Endothelial cell of umbilical vein (primary cell): ENCODE data around the gene PRM3. TPM values are rescaled to one million over a fixed set of nuclear protein-coding genes. Genes with fewer than 3 reads are reported as not detected.

Experiments
- BruUV-seq: library from RNA; stranded (reverse); fragments of 400-500 nt; replicated peaks from 2 replicates; lab custom pipeline; 2021; lab: Mats Ljungman, UMichigan
- CTCF ChIA-PET: fragments of 300-600, 350-600 bp; sonication (Branson Sonifier 250); formaldehyde crosslinking; loops from one replicate; lab custom pipeline; 2021; ENCODE audit warnings: antibody characterized with exemption, inconsistent platforms; lab: Charles Lee
- POLR2A ChIA-PET: fragments of 300-600, 350-600 bp; sonication (Branson Sonifier 250); formaldehyde crosslinking; loops from one replicate; lab custom pipeline; 2021; ENCODE audit warnings: antibody characterized with exemption, inconsistent platforms; lab: Charles Lee
- DNase-seq: peaks from one replicate; pipeline ENCODE4 v3.0.0-alpha.2; 2011; ENCODE audit warnings: low read depth, low spot score
- FAIRE-seq: peaks from 2 replicates; lab custom pipeline; 2011; peaks lifted over from hg19 to GRCh38; lab: Jason Lieb, UNC
- H2AFZ ChIP-seq: 2 replicates; pipeline ENCODE4 v1.6.0; 2012; ENCODE audit warnings: low read depth, low read length, control low read depth, inconsistent platforms
- H3K27ac ChIP-seq: 2 replicates; pipeline ENCODE4 v1.5.1; 2011; ENCODE audit warnings: low read depth, mild to moderate bottlenecking, control low read depth, low read length, moderate library complexity; ENCODE audit not compliant: insufficient read depth
- H3K27me3 ChIP-seq, 2 experiments: 2 replicates each; pipeline versions ENCODE4 v1.6.0 to v1.6.1; 2011; ENCODE audit warnings: low read length in 2 of 2, mixed read lengths in 1 of 2; ENCODE audit not compliant: control insufficient read depth in 2 of 2, insufficient read depth in 2 of 2
- H3K36me3 ChIP-seq, 2 experiments: 2 replicates in 1 of 2; 3 replicates in 1 of 2; pipeline ENCODE4 v1.5.1; 2011; ENCODE audit warnings: low read length in 2 of 2, mild to moderate bottlenecking in 1 of 2, moderate library complexity in 1 of 2; ENCODE audit not compliant: control insufficient read depth in 2 of 2, insufficient read depth in 2 of 2; ENCODE audit errors: extremely low read depth in 1 of 2
- H3K4me1 ChIP-seq: 3 replicates; pipeline ENCODE4 v1.5.1; 2011; ENCODE audit warnings: mild to moderate bottlenecking, low read length; ENCODE audit not compliant: control insufficient read depth, insufficient read depth; ENCODE audit errors: extremely low read depth
- H3K4me2 ChIP-seq: 2 replicates; pipeline ENCODE4 v1.6.1; 2011; ENCODE audit warnings: low read length, control low read depth, mixed read lengths; ENCODE audit not compliant: insufficient read depth
- H3K4me3 ChIP-seq, 3 experiments: fragments of 200-600 bp in 1 of 3; sonication (generic), shearing (Covaris generic) in 1 of 3; replicated peaks in 1 of 3; 2 replicates each; pipeline ENCODE4 v1.5.1; 2011 to 2016; ENCODE audit warnings: control low read depth in 3 of 3, low read length in 3 of 3, mild to moderate bottlenecking in 2 of 3, inconsistent platforms in 1 of 3, low read depth in 1 of 3, moderate library complexity in 1 of 3; ENCODE audit not compliant: insufficient read depth in 1 of 3
- H3K79me2 ChIP-seq: 2 replicates; pipeline ENCODE4 v1.6.0; 2012; ENCODE audit warnings: low read length, inconsistent platforms; ENCODE audit not compliant: control insufficient read depth, insufficient read depth
- H3K9ac ChIP-seq: replicated peaks from 2 replicates; pipeline ENCODE3; 2011; ENCODE audit warnings: low read length, control low read depth; ENCODE audit not compliant: insufficient read depth; ENCODE audit errors: extremely low read depth
- H3K9me1 ChIP-seq: replicated peaks from 3 replicates; pipeline ENCODE4 v1.6.0; 2011; ENCODE audit warnings: mild to moderate bottlenecking, low read length; ENCODE audit not compliant: control insufficient read depth, insufficient read depth; ENCODE audit errors: extremely low read depth
- H3K9me3 ChIP-seq: replicated peaks from 2 replicates; pipeline ENCODE4 v1.5.1; 2012; ENCODE audit warnings: low read length, inconsistent platforms; ENCODE audit not compliant: control insufficient read depth, insufficient read depth
- H4K20me1 ChIP-seq: replicated peaks from 2 replicates; pipeline ENCODE3; 2011; ENCODE audit warnings: mild to moderate bottlenecking, low read length; ENCODE audit not compliant: control insufficient read depth, insufficient read depth; ENCODE audit errors: extremely low read depth
- CTCF ChIP-seq, 2 donors: IDR thresholded peaks; 1 replicate in 1 of 2; 2 replicates in 1 of 2; pipeline ENCODE4 v1.5.1; 2011; ENCODE audit warnings: low read length in 2 of 2, mild to moderate bottlenecking in 2 of 2, moderate library complexity in 2 of 2, control low read depth in 1 of 2, inconsistent platforms in 1 of 2, low read depth in 1 of 2; ENCODE audit not compliant: insufficient read depth in 1 of 2; ENCODE audit errors: extremely low read depth in 1 of 2
- EZH2 ChIP-seq: IDR thresholded peaks from 2 replicates; pipeline ENCODE4 v1.6.1; 2012; ENCODE audit warnings: borderline replicate concordance, low read depth, mild to moderate bottlenecking, moderate library complexity, low read length, inconsistent platforms; ENCODE audit not compliant: severe bottlenecking
- FOS ChIP-seq: IDR thresholded peaks from 2 replicates; pipeline ENCODE4 v1.6.1; 2011; ENCODE audit warnings: mild to moderate bottlenecking, low read length, moderate library complexity, borderline replicate concordance; ENCODE audit not compliant: insufficient read depth
- JUN ChIP-seq: IDR thresholded peaks from 2 replicates; pipeline ENCODE4 v1.6.1; 2011; ENCODE audit warnings: borderline replicate concordance, low read depth; ENCODE audit not compliant: insufficient read length, insufficient read depth
- POLR2A ChIP-seq: IDR thresholded peaks from 2 replicates; pipeline ENCODE4 v1.6.1; 2012; ENCODE audit warnings: low read depth, mild to moderate bottlenecking, control low read depth, low read length
- POLR2AphosphoS5 ChIP-seq: IDR thresholded peaks from 2 replicates; pipeline ENCODE4 v1.6.1; 2012; ENCODE audit warnings: low read depth, mild to moderate bottlenecking, control low read depth, low read length, moderate library complexity; ENCODE audit not compliant: insufficient read depth
- dilution Hi-C: fragments of 300-500 bp; cut with MboI; formaldehyde crosslinking; loops from one replicate; pipeline ENCODE4 v1.15.0; 2019; ENCODE audit warnings: low sequenced_read_pairs; ENCODE audit not compliant: extremely low pct_ligation_motif_present
- intact Hi-C: fragments of 100-400 bp; cut with micrococcal nuclease; formaldehyde crosslinking; loops from one replicate; pipeline ENCODE4 v1.10.0; 2022
- polyA plus RNA-seq, 4 experiments: library from polyadenylated mRNA; depleted of rRNA in 3 of 4; stranded (reverse) in 3 of 4; unstranded in 1 of 4; fragments of >200 nt; gene quantifications; 2 replicates each; pipeline versions ENCODE4 v1.2.1 to v1.2.3, GENCODE V29; 2011 to 2012; ENCODE audit warnings: missing spikeins in 1 of 4
- total RNA-seq: library from RNA; stranded (reverse); gene quantifications from 2 replicates; pipeline ENCODE4 v1.2.3, GENCODE V29; 2021
- TF ChIP-seq, protein P1 (sequence below): IDR thresholded peaks from 2 replicates; pipeline ENCODE4 v1.6.1; 2011; ENCODE audit not compliant: insufficient read depth, insufficient read length

The PRM3 gene
- total and polyA plus RNA-seq, 2 donors (not counting 3 experiments of a cell fraction or from before 2014, with no cell fraction given), result not detected

GRCh38 chr16:11253995-11254912, 19.2 kb downstream of the PRM3 start:
- Histone ChIP-seq H3K27ac (no peak overlapping the region), H2AFZ (peak overlapping the region; percentile 64), H4K20me1 (no peaks in the 10 kb centered on the region), H3K9ac (no peak overlapping the region), H3K36me3 (no peaks in the 10 kb centered on the region), H3K9me1 (no peaks in the 10 kb centered on the region), H3K9me3 (no peaks in the 10 kb centered on the region), H3K79me2 (no peaks in the 10 kb centered on the region), H3K4me3 (no peak overlapping the region), H3K4me1 (peaks cover 10% of the 10 kb centered on the region), H3K4me2 (peak overlapping the region; percentile 10), H3K27me3 (peaks cover 0 to 1% of the 10 kb centered on the region in 2 experiments)
- ChIA-PET POLR2A (interaction anchor here (1.4 to 2.5 kb wide), 3 partner anchors 8 to 296 kb away, joined by 3 to 11 read pairs (median 7); no protein-coding TSS in a partner anchor), CTCF (interaction anchor here (0.7 to 8.3 kb wide), 21 partner anchors 8 to 317 kb away, joined by 3 to 347 read pairs (median 10); partner anchors contain the start of gene TNP2)
- TF ChIP-seq POLR2A (no peak), POLR2AphosphoS5 (no peak), EZH2 (no peak), FOS (no peak), CTCF (IDR thresholded peaks at IDR 0.05; ENCODE audit: extremely low read depth in 1 of 2, insufficient read depth in 1 of 2, low read depth in 1 of 2, low read length in 2 of 2) (no peak), JUN (no peak)
- TF ChIP-seq, protein P1, sequence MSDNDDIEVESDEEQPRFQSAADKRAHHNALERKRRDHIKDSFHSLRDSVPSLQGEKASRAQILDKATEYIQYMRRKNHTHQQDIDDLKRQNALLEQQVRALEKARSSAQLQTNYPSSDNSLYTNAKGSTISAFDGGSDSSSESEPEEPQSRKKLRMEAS, result no peak
- BruUV-seq, result TSS peak; percentile 27
- FAIRE-seq, result no peak
- intact Hi-C loops (loop anchor here (10.0 kb wide), 1 partner anchor 61 kb away; no protein-coding TSS in a partner anchor), dilution Hi-C loops (no loop called here)
- no peak for DNase-seq
